H1 (cell line): ENCODE results near the gene KIF26B. TPM values are rescaled to one million over a fixed set of nuclear protein-coding genes. Genes with fewer than 3 reads are reported as not detected.

Experiments used
- CTCF ChIA-PET: fragments of 300-600 bp; sonication (Branson Sonifier 250); formaldehyde crosslinking; loops from one replicate; lab custom pipeline; 2021; ENCODE audit not compliant: partially characterized antibody; lab: Charles Lee
- POLR2A ChIA-PET: fragments of 300-600 bp; sonication (Branson Sonifier 250); formaldehyde crosslinking; loops from one replicate; lab custom pipeline; 2021; ENCODE audit warnings: inconsistent platforms; ENCODE audit not compliant: partially characterized antibody; lab: Charles Lee
- DNase-seq, 2 experiments: peaks; one replicate each; pipeline versions ENCODE4 v3.0.0 to v3.0.0-alpha.2; 2010 to 2022; ENCODE audit warnings: low spot score in 2 of 2, low read depth in 1 of 2, mixed read lengths in 1 of 2
- FAIRE-seq: peaks from 2 replicates; lab custom pipeline; 2011; peaks lifted over from hg19 to GRCh38; lab: Jason Lieb, UNC
- H2AFZ ChIP-seq: 2 replicates; pipeline ENCODE4 v1.8.1; 2012; ENCODE audit warnings: low read length, inconsistent platforms
- H2AK5ac ChIP-seq: 2 replicates; pipeline ENCODE4 v1.6.1; 2013; ENCODE audit warnings: low read depth, low read length
- H2BK120ac ChIP-seq: replicated peaks from 2 replicates; pipeline ENCODE3; 2013; ENCODE audit warnings: low read depth, low read length, inconsistent platforms
- H2BK12ac ChIP-seq: 2 replicates; pipeline ENCODE4 v1.6.1; 2013; ENCODE audit warnings: low read depth, low read length
- H2BK15ac ChIP-seq: 2 replicates; pipeline ENCODE4 v1.6.1; 2013; ENCODE audit warnings: low read length
- H2BK20ac ChIP-seq: 2 replicates; pipeline ENCODE4 v1.6.1; 2013; ENCODE audit warnings: low read length
- H2BK5ac ChIP-seq: 2 replicates; pipeline ENCODE4 v1.6.1; 2013; ENCODE audit warnings: low read depth, low read length
- H3K14ac ChIP-seq: 2 replicates; pipeline ENCODE4 v1.6.1; 2013; ENCODE audit warnings: inconsistent platforms; ENCODE audit not compliant: insufficient read length
- H3K18ac ChIP-seq: 2 replicates; pipeline ENCODE4 v1.6.1; 2013; ENCODE audit warnings: low read length; ENCODE audit errors: extremely low read depth
- H3K23ac ChIP-seq: 2 replicates; pipeline ENCODE4 v1.6.1; 2013; ENCODE audit warnings: inconsistent platforms; ENCODE audit not compliant: insufficient read length
- H3K23me2 ChIP-seq: 2 replicates; pipeline ENCODE4 v1.6.1; 2013; ENCODE audit warnings: low read depth, low read length
- H3K27ac ChIP-seq: 2 replicates; pipeline ENCODE4 v1.6.1; 2011; ENCODE audit warnings: low read depth, low read length, inconsistent platforms
- H3K27me3 ChIP-seq, 4 experiments: replicated peaks in 1 of 4; 1 replicate in 1 of 4; 2 replicates in 3 of 4; pipeline versions ENCODE4 v1.6.1 to v1.8.1; 2011 to 2013; ENCODE audit warnings: low read length in 3 of 4, mild to moderate bottlenecking in 3 of 4, inconsistent platforms in 2 of 4, mixed read lengths in 2 of 4, moderate library complexity in 1 of 4; ENCODE audit not compliant: control insufficient read depth in 3 of 4, insufficient read depth in 3 of 4; ENCODE audit errors: extremely low read depth in 1 of 4
- H3K36me3 ChIP-seq, 4 experiments: 2 replicates each; pipeline versions ENCODE4 v1.6.1 to v1.8.1; 2011 to 2013; ENCODE audit warnings: mild to moderate bottlenecking in 4 of 4, low read length in 3 of 4, moderate library complexity in 2 of 4, control low read depth in 1 of 4, inconsistent platforms in 1 of 4; ENCODE audit not compliant: insufficient read depth in 4 of 4, control insufficient read depth in 2 of 4
- H3K4ac ChIP-seq: replicated peaks from 2 replicates; pipeline ENCODE3; 2013; ENCODE audit warnings: low read length, low read depth, mixed read lengths, inconsistent platforms; ENCODE audit not compliant: insufficient read length
- H3K4me1 ChIP-seq, 4 experiments: replicated peaks in 1 of 4; 1 replicate in 1 of 4; 2 replicates in 3 of 4; pipeline versions ENCODE4 v1.6.1 to v1.8.1; 2011 to 2013; ENCODE audit warnings: low read length in 3 of 4, inconsistent platforms in 2 of 4, mixed read lengths in 1 of 4; ENCODE audit not compliant: insufficient read depth in 4 of 4, control insufficient read depth in 3 of 4
- H3K4me2 ChIP-seq, 2 experiments: 2 replicates each; pipeline versions ENCODE4 v1.6.1 to v1.8.1; 2011 to 2013; ENCODE audit warnings: low read depth in 2 of 2, low read length in 2 of 2, control low read depth in 1 of 2, inconsistent platforms in 1 of 2, mild to moderate bottlenecking in 1 of 2; ENCODE audit not compliant: insufficient read depth in 1 of 2
- H3K4me3 ChIP-seq, 4 experiments: fragments of 200-600, 300-600 bp in 1 of 4; sonication (generic), shearing (Covaris generic), sonication (Bioruptor Twin) in 1 of 4; 2 replicates each; pipeline versions ENCODE4 v1.5.1 to v1.8.1; 2011 to 2016; ENCODE audit warnings: low read length in 4 of 4, low read depth in 3 of 4, control low read depth in 2 of 4, inconsistent platforms in 2 of 4, mild to moderate bottlenecking in 2 of 4, mixed read lengths in 1 of 4, moderate library complexity in 1 of 4; ENCODE audit not compliant: insufficient read depth in 2 of 4; ENCODE audit errors: extremely low read depth in 1 of 4
- H3K56ac ChIP-seq: replicated peaks from 2 replicates; pipeline ENCODE3; 2013; ENCODE audit warnings: low read depth, mild to moderate bottlenecking, mixed read lengths, low read length, inconsistent platforms; ENCODE audit not compliant: insufficient read length
- H3K79me1 ChIP-seq: 2 replicates; pipeline ENCODE4 v1.6.1; 2013; ENCODE audit warnings: low read depth, low read length, control low read depth
- H3K79me2 ChIP-seq, 2 experiments: 2 replicates each; pipeline versions ENCODE4 v1.6.1 to v1.8.1; 2012 to 2013; ENCODE audit warnings: low read length in 2 of 2, mild to moderate bottlenecking in 2 of 2, inconsistent platforms in 1 of 2; ENCODE audit not compliant: insufficient read depth in 2 of 2, control insufficient read depth in 1 of 2
- H3K9ac ChIP-seq, 4 experiments: replicated peaks in 1 of 4; 1 replicate in 1 of 4; 2 replicates in 3 of 4; pipeline versions ENCODE4 v1.6.1 to v1.8.1; 2011 to 2013; ENCODE audit warnings: low read depth in 3 of 4, low read length in 3 of 4, control low read depth in 2 of 4, mild to moderate bottlenecking in 2 of 4, moderate library complexity in 2 of 4, inconsistent platforms in 1 of 4; ENCODE audit errors: extremely low read depth in 1 of 4
- H3K9me3 ChIP-seq, 2 experiments: 2 replicates each; pipeline versions ENCODE4 v1.6.1 to v1.8.1; 2012 to 2013; ENCODE audit warnings: mild to moderate bottlenecking in 2 of 2, moderate library complexity in 2 of 2, control low read depth in 1 of 2, inconsistent platforms in 1 of 2, low read depth in 1 of 2, low read length in 1 of 2, mixed read lengths in 1 of 2; ENCODE audit not compliant: insufficient read depth in 2 of 2
- H4K20me1 ChIP-seq, 2 experiments: replicated peaks in 1 of 2; 2 replicates each; pipeline versions ENCODE3 to v1.8.1; 2011 to 2013; ENCODE audit warnings: inconsistent platforms in 2 of 2, low read length in 2 of 2, mild to moderate bottlenecking in 1 of 2; ENCODE audit not compliant: insufficient read depth in 2 of 2, control insufficient read depth in 1 of 2
- H4K5ac ChIP-seq: 2 replicates; pipeline ENCODE4 v1.6.1; 2013; ENCODE audit warnings: low read length, low read depth, mixed read lengths, inconsistent platforms; ENCODE audit not compliant: insufficient read length
- H4K8ac ChIP-seq: 2 replicates; pipeline ENCODE4 v1.8.0; 2013; ENCODE audit warnings: mild to moderate bottlenecking, moderate library complexity, low read length, inconsistent platforms; ENCODE audit not compliant: insufficient read depth; ENCODE audit errors: extremely low read depth
- H4K91ac ChIP-seq: replicated peaks from 2 replicates; pipeline ENCODE3; 2013; ENCODE audit warnings: low read length, mixed read lengths, inconsistent platforms; ENCODE audit not compliant: insufficient read length
- CREB1 ChIP-seq: IDR thresholded peaks from 2 replicates; pipeline ENCODE4 v1.6.1; 2012; ENCODE audit warnings: inconsistent platforms
- FOSL1 ChIP-seq: IDR thresholded peaks from 2 replicates; pipeline ENCODE4 v1.6.1; 2011; ENCODE audit warnings: mild to moderate bottlenecking, low read depth, low read length, moderate library complexity; ENCODE audit not compliant: insufficient read depth
- GABPA ChIP-seq: IDR thresholded peaks from 2 replicates; pipeline ENCODE4 v1.6.1; 2011; ENCODE audit warnings: mild to moderate bottlenecking, low read length, moderate library complexity, borderline replicate concordance; ENCODE audit not compliant: insufficient read depth
- HDAC6 ChIP-seq: IDR thresholded peaks from one replicate; pipeline ENCODE4 v1.7.1; 2012; ENCODE audit warnings: low read depth, mild to moderate bottlenecking, inconsistent platforms, low read length, moderate library complexity
- JUND ChIP-seq: IDR thresholded peaks from 2 replicates; pipeline ENCODE4 v1.6.1; 2011; ENCODE audit warnings: mild to moderate bottlenecking, improper control_type of control experiment, low read length
- NANOG ChIP-seq: IDR thresholded peaks from 2 replicates; pipeline ENCODE4 v1.6.1; 2011; ENCODE audit warnings: low read length, low read depth, mild to moderate bottlenecking, inconsistent platforms; ENCODE audit not compliant: insufficient read depth, poor library complexity, severe bottlenecking
- SP4 ChIP-seq: IDR thresholded peaks from 2 replicates; pipeline ENCODE4 v1.6.1; 2012; ENCODE audit warnings: low read length, inconsistent platforms
- USF2 ChIP-seq: IDR thresholded peaks from 2 replicates; pipeline ENCODE4 v1.6.1; 2011; ENCODE audit warnings: low read length, improper control_type of control experiment
- WGBS, 2 experiments: shearing (Covaris generic) in 1 of 2; methylation state at CpG; one replicate each; pipeline versions ENCODE4 v1.1.6 to v1.1.7; 2013 to 2015; ENCODE audit warnings: low lambda C conversion rate in 2 of 2, mixed read lengths in 2 of 2, inconsistent platforms in 1 of 2, low coverage in 1 of 2, missing lambda C conversion rate in 1 of 2; ENCODE audit not compliant: insufficient replicate concordance in 2 of 2, insufficient coverage in 1 of 2, insufficient read length in 1 of 2; ENCODE audit errors: extremely low coverage in 1 of 2, missing lambda C conversion rate in 1 of 2; 5-methylcytosine and 5-hydroxymethylcytosine counted together
- polyA plus RNA-seq, 7 experiments: library from polyadenylated mRNA; depleted of rRNA in 3 of 7; stranded (reverse) in 5 of 7; unstranded in 2 of 7; fragments of >200 nt in 5 of 7; fragments of 200-250 nt in 2 of 7; gene quantifications; 1 replicate in 5 of 7; 2 replicates in 1 of 7; 4 replicates in 1 of 7; pipeline versions ENCODE4 v1.2.1 to v1.2.3, GENCODE V29; 2011 to 2013; ENCODE audit warnings: missing spikeins in 2 of 7, mixed read lengths in 2 of 7
- total RNA-seq: library from RNA; stranded (reverse); fragmentation: NEBNext Ultra II Directional; extraction: Animal tissue kit (Norgen Biotek cat#: 25700); gene quantifications from 2 replicates; pipeline ENCODE4 v1.2.1, GENCODE V29; 2021

The KIF26B gene
- total and polyA plus RNA-seq, 2 of the 8 experiments (the other 6 are each of a cell fraction or from before 2014, with no cell fraction given), result 0.06 to 0.28 TPM

- Histone ChIP-seq H3K23me2 (no peaks in the 10 kb centered on the region), H3K9ac (no peak overlapping the region; a peak in 1 of 7 replicates), H3K23ac (no peak overlapping the region), H2BK5ac (0 out of 2 replicates have a peak overlapping the region, but pooled peaks have one; percentile 2), H3K27ac (no peak overlapping the region), H3K4me3 (no peak overlapping the region), H2BK120ac (no peak overlapping the region), H3K4me2 (no peak overlapping the region), H3K56ac (no peak overlapping the region), H2BK15ac (no peak overlapping the region), H2BK20ac (peak overlapping the region; percentile 34; the same call in 1 of the 2 replicates), H4K91ac (no peak overlapping the region), H2AK5ac (no peak overlapping the region), H4K5ac (no peak overlapping the region), H2BK12ac (peak overlapping the region; percentile 22; the same call in 1 of the 2 replicates), H3K4me1 (peaks cover 2 to 12% (median 10%) of the 10 kb centered on the region in 4 experiments; a peak in 4 of 7 replicates), H2AFZ (peak overlapping the region; percentile 87; the same call in 1 of the 2 replicates), H3K14ac (no peak overlapping the region), H3K4ac (no peak overlapping the region), H3K79me1 (no peaks in the 10 kb centered on the region), H3K27me3 (no peaks in the 10 kb centered on the region; a peak in 1 of 7 replicates), H3K79me2 (no peaks in the 10 kb centered on the region), H3K36me3 (no peaks in the 10 kb centered on the region), H4K8ac (no peak overlapping the region), H4K20me1 (no peaks in the 10 kb centered on the region), H3K18ac (no peak overlapping the region; the same call in 1 of the 2 replicates), H3K9me3 (no peaks in the 10 kb centered on the region)
- DNase-seq, result no peak
- ChIA-PET CTCF (interaction anchor here (0.6 to 2.7 kb wide), 23 partner anchors 9 to 452 kb away, joined by 3 to 11 read pairs (median 4); no protein-coding TSS in a partner anchor), POLR2A (interaction anchor here (0.6 to 1.6 kb wide), 3 partner anchors 10 to 13 kb away, joined by 3 read pairs; no protein-coding TSS in a partner anchor)
- 80% methylated on average over 11 of the region's 11 CpGs; no CpG with 5 or more reads in 1 of the 2 experiments for WGBS, 2 experiments
- FAIRE-seq, result no peak
- TF ChIP-seq JUND (no peak), FOSL1 (no peak), GABPA (no peak), CREB1 (no peak), USF2 (no peak), SP4 (no peak), NANOG (no peak), HDAC6 (no peak)
Measured at GRCh38 chr1:245512980-245513578, 358.3 kb downstream of the KIF26B start.
